HCT116 (cell line): ENCODE measurements around the gene MXI1.

Experiments used
- CTCF ChIP-seq, 3 experiments: fragments of 200-600 bp in 1 of 3; sonication (generic) in 1 of 3; IDR thresholded peaks in 2 of 3; conservative IDR thresholded peaks in 1 of 3; 2 replicates each; pipeline ENCODE4 v1.5.1; 2012 to 2017; ENCODE audit warnings: low read depth in 2 of 3, low read length in 2 of 3, antibody characterized with exemption in 1 of 3, borderline replicate concordance in 1 of 3, control low read depth in 1 of 3, mild to moderate bottlenecking in 1 of 3, mixed read lengths in 1 of 3, mixed run types in 1 of 3, moderate library complexity in 1 of 3; ENCODE audit not compliant: insufficient read depth in 1 of 3
- EZH2phosphoT487 ChIP-seq: fragments of 200-600 bp; IDR thresholded peaks from 2 replicates; pipeline ENCODE4 v1.6.1; 2018; ENCODE audit warnings: antibody characterized with exemption, borderline replicate concordance
- POLR2A ChIP-seq: IDR thresholded peaks from 2 replicates; pipeline ENCODE4 v1.7.0; 2011; ENCODE audit warnings: borderline replicate concordance; ENCODE audit not compliant: insufficient read depth, insufficient read length; ENCODE audit errors: extremely low read depth
- POLR2AphosphoS5 ChIP-seq: IDR thresholded peaks from 2 replicates; pipeline ENCODE4 v1.6.1; 2011; ENCODE audit warnings: mild to moderate bottlenecking, low read depth, low read length, moderate library complexity
- ZNF274 ChIP-seq: fragments of 200-500 bp; sonication (Bioruptor generic); IDR thresholded peaks from 2 replicates; pipeline ENCODE4 v1.6.1; 2014; ENCODE audit warnings: mild to moderate bottlenecking, low read depth, low read length, inconsistent platforms
- TF ChIP-seq, protein P1 (sequence below): IDR thresholded peaks from 2 replicates; pipeline ENCODE4 v1.6.1; 2012

- TF ChIP-seq CTCF (IDR thresholded peaks at IDR 0.05 in 2 of 3, conservative IDR thresholded peaks at IDR 0.05 in 1 of 3; ENCODE audit: borderline replicate concordance in 1 of 3, insufficient read depth in 1 of 3, low read depth in 2 of 3, low read length in 2 of 3) (no peak), EZH2phosphoT487 (no peak), POLR2AphosphoS5 (no peak), POLR2A (no peak), ZNF274 (no peak)
- TF ChIP-seq, protein P1, sequence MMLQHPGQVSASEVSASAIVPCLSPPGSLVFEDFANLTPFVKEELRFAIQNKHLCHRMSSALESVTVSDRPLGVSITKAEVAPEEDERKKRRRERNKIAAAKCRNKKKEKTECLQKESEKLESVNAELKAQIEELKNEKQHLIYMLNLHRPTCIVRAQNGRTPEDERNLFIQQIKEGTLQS, result no peak
Measured at GRCh38 chr10:110244550-110244949, 37.1 kb downstream of the MXI1 start.
